H1 (cell line): Measurements from ENCODE around the gene TP53RK.

Experiments used
- BACH1 ChIP-seq: IDR thresholded peaks from 2 replicates; pipeline ENCODE4 v1.6.1; 2012; ENCODE audit warnings: low read length, improper control_type of control experiment
- CBX8 ChIP-seq: fragments of 300-800, 300-1000 bp; sonication (generic); IDR thresholded peaks from 2 replicates; pipeline ENCODE4 v1.7.1; 2016; ENCODE audit warnings: low read depth, low read length, borderline replicate concordance
- EZH2 ChIP-seq: fragments of 200-600 bp; sonication (generic); IDR thresholded peaks from 2 replicates; pipeline ENCODE4 v1.7.1; 2012; ENCODE audit warnings: low read depth, mild to moderate bottlenecking, moderate library complexity, low read length, inconsistent platforms; ENCODE audit not compliant: severe bottlenecking
- NANOG ChIP-seq: IDR thresholded peaks from 2 replicates; pipeline ENCODE4 v1.6.1; 2011; ENCODE audit warnings: low read length, low read depth, mild to moderate bottlenecking, inconsistent platforms; ENCODE audit not compliant: insufficient read depth, poor library complexity, severe bottlenecking
- POLR2A ChIP-seq, 2 experiments: IDR thresholded peaks; 1 replicate in 1 of 2; 2 replicates in 1 of 2; pipeline ENCODE4 v1.6.1; 2011; ENCODE audit warnings: low read depth in 2 of 2, low read length in 2 of 2, mild to moderate bottlenecking in 2 of 2; ENCODE audit errors: control extremely low read depth in 1 of 2
- POLR2AphosphoS5 ChIP-seq: IDR thresholded peaks from 2 replicates; pipeline ENCODE4 v1.6.1; 2011; ENCODE audit warnings: low read depth, low read length
- SIN3A ChIP-seq, 2 experiments: IDR thresholded peaks in 1 of 2; conservative IDR thresholded peaks in 1 of 2; 2 replicates each; pipeline ENCODE4 v1.6.1; 2011 to 2012; ENCODE audit warnings: low read length in 2 of 2, improper control_type of control experiment in 1 of 2, low read depth in 1 of 2, mild to moderate bottlenecking in 1 of 2
- SP1 ChIP-seq: IDR thresholded peaks from 2 replicates; pipeline ENCODE4 v1.6.1; 2011; ENCODE audit warnings: low read depth, low read length
- SUZ12 ChIP-seq: fragments of 200-600 bp; sonication (generic); IDR thresholded peaks from 2 replicates; pipeline ENCODE4 v1.6.1; 2012; ENCODE audit warnings: mild to moderate bottlenecking, inconsistent platforms, low read length, moderate library complexity, mixed read lengths
- TAF1 ChIP-seq: IDR thresholded peaks from 2 replicates; pipeline ENCODE4 v1.6.1; 2011; ENCODE audit warnings: mild to moderate bottlenecking, low read depth, low read length
- YY1 ChIP-seq: IDR thresholded peaks from 2 replicates; pipeline ENCODE4 v1.6.1; 2011; ENCODE audit warnings: low read depth, mild to moderate bottlenecking, low read length
- ZNF274 ChIP-seq: IDR thresholded peaks from 2 replicates; pipeline ENCODE4 v1.7.0; 2012; ENCODE audit warnings: low read length, borderline replicate concordance; ENCODE audit errors: extremely low read depth
- TF ChIP-seq, protein P1 (sequence below), 3 experiments: IDR thresholded peaks; 1 replicate in 2 of 3; 2 replicates in 1 of 3; pipeline versions ENCODE4 v1.5.1 to v1.6.1; 2011; ENCODE audit warnings: low read length in 3 of 3, mild to moderate bottlenecking in 3 of 3, inconsistent platforms in 2 of 3, low read depth in 1 of 3, moderate library complexity in 1 of 3; ENCODE audit not compliant: insufficient read depth in 1 of 3; ENCODE audit errors: control extremely low read depth in 1 of 3

DNA sequence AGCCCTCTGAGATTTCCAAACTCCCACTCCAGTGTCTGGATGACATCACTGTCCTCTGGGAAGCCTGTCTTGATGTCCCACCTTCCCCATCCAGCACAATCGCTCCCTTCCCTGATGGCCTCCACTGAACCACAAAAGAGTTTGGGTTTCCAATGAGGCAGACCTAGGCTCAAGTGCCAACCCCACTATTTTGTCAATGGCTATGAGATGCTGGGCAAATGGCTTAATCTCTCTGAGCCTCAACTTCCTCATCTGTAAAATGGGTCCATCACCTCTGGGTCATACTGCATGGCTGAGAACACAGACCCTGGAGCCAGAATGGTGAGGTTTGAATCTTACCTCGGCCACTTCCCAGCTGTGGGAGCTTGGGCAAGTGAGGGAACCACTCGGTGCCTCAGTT lies 49.7 kb downstream of the TP53RK start:
- TF ChIP-seq POLR2AphosphoS5 (no peak), ZNF274 (no peak), SP1 (no peak), CBX8 (no peak), NANOG (no peak), BACH1 (no peak), POLR2A (IDR thresholded peaks at IDR 0.05; ENCODE audit: control extremely low read depth in 1 of 2, low read depth in 2 of 2, low read length in 2 of 2) (no peak), TAF1 (no peak), YY1 (no peak), SIN3A (conservative IDR thresholded peaks at IDR 0.05 in 1 of 2, IDR thresholded peaks at IDR 0.05 in 1 of 2; ENCODE audit: low read depth in 1 of 2, low read length in 2 of 2) (no peak), EZH2 (no peak), SUZ12 (no peak)
- TF ChIP-seq, protein P1, sequence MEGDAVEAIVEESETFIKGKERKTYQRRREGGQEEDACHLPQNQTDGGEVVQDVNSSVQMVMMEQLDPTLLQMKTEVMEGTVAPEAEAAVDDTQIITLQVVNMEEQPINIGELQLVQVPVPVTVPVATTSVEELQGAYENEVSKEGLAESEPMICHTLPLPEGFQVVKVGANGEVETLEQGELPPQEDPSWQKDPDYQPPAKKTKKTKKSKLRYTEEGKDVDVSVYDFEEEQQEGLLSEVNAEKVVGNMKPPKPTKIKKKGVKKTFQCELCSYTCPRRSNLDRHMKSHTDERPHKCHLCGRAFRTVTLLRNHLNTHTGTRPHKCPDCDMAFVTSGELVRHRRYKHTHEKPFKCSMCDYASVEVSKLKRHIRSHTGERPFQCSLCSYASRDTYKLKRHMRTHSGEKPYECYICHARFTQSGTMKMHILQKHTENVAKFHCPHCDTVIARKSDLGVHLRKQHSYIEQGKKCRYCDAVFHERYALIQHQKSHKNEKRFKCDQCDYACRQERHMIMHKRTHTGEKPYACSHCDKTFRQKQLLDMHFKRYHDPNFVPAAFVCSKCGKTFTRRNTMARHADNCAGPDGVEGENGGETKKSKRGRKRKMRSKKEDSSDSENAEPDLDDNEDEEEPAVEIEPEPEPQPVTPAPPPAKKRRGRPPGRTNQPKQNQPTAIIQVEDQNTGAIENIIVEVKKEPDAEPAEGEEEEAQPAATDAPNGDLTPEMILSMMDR (IDR thresholded peaks at IDR 0.05; ENCODE audit: control extremely low read depth in 1 of 3, insufficient read depth in 1 of 3, low read depth in 1 of 3, low read length in 3 of 3), result no peak
